Retina (tissue), 1 donor: Measurements from ENCODE around the gene AGO1.
A peak's percentile ranks its signal among the peaks of the same experiment; 100 is the strongest.
"Not testable (repeated sequence)": the region's sequence is repeated elsewhere in the genome, so short reads cannot be mapped to it uniquely, and the experiment has no call there.

Source experiments
- DNase-seq: peaks from one replicate; pipeline ENCODE4 v3.0.0-alpha.2; 2016

Gene AGO1

DNA sequence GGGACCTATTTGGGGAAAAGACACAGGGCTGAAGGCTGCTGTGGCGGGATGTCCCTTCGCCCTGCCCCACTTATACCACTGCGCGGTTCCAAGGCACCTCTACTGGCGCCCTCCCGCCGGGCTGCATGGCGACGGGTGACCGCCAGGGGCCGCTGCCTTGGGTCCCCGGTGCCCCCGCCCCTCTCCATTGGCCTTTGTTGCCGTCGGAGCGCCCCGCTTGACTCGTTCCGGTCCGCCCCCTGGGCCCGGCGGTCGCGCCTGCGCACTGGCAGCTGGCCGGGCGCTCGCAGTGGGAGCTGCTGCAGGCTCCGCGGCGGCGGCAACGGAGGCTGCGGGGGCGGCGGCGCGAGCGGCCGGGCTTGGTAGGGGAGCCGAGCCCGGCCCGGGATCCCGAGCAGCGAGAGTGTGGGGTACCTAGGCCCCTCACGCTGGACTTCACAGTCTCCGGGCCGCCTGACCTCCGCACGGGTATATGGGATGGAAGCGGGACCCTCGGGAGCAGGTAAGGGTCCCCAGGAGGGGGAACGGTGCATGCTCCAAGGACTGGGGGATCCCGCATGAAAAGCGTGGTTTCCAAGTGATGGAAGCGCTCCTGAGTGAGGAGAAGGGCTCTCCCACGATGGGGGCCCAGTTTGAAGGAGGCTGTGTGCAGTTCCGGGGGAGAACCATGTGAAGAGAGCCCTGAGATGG lies at the start of gene AGO1:
AGO1 (plus strand) TSS at position 265 of the 690 bp plus-strand sequence; CDS start at position 478, 213 bp downstream.
- peak; percentile 94 for DNase-seq

DNA sequence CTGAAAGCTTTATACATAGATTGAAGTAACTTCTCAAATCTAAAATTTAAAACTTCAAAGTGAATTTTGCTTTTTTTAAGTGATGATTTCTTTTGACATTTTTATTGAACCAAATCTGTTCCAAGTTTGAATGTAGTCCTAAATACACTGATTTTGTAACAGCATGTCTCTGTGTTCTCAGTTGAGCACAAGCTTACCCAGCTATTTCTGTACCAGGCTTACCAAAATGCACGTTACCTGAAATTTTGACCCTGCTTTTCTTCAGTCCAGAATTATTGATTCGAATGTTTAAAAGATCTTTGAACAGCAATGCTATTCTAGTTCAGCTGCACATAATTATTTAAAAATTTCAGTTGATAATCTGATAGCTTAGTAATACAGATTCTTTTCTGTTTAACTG lies 49.6 kb upstream of the AGO1 start:
- no peak for DNase-seq

DNA sequence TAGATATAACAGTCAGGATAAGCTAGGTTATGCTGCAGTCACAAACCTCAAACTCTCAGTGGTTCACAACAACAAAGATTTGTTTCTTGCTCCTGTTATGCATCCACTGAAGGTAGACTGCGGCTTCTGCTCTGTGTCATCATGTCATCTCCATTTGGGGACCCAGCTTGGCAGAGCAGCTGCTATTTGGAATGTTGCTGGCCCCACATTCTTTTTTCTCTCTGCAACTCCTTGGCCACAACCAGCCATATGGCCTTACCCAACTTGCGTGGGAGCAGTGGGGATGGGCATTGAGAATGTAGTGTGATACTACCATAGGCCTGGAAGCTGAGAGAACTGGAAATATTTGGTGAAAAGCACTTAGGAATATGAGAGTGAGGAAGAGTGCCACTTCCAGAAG lies 48.8 kb upstream of the AGO1 start:
- DNase-seq = no peak

DNA sequence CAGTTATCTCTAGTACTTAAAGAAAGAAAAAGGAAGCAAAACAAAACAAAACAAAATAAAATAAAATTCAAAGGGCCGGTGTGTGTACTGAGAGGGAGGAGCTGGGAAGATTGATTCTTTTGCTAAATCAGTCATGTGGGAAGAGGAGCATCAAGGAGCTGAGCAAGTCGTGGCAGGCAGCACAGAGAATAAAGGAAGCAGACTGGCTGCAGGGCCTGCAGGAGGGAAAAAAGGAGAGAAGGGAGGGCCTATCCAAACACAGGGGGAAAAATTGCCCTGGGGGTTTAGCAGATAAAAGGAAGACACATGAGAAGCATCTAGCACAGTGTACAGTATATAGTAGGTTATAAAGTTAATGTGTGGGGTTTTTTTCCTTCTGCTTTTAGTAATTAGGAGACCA lies 47.6 kb upstream of the AGO1 start:
- DNase-seq = no peak

DNA sequence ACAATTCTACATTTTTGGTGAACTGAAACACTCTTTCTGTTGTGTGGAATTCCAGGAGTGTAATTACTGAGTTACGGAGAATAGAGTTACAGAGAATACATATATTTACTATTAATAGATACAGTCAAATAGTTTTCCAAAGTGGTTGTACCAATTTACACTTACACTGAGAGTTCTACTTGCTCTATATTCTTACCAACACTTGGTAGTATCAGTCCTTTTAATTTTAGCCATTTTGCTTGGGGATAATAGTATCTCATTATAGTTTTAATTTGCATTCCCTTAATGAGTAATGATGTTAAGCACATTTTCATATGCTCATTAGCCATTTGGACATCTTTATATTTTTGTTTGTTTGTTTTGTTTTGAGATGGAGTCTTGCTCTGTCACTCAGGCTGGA lies 46.3 kb upstream of the AGO1 start:
- no peak for DNase-seq

DNA sequence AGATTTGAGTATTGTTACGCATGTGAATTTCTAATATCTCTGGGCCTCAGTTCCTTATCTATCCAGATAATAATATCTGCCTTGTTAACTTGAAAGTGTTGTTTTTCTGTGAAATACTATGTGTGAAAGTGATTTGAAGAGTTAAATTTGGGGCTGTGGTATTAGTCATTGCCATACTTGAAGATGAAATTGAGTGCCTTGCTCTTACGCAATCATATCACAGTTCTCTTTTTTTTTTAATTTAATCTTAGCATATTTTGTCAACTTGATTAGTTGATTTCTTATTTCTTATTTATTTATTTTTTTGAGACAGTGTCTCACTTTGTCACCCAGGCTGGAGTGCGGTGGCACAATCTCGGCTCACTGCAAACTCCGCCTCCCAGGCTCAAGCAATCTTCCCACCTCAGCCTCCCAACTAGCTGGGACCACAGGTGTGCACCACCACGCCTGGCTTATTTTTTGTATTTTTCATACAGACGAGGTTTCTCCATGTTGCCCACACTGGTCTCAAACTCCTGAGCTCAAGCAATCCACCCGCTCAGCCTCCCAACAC lies 44.2 kb upstream of the AGO1 start:
- no peak for DNase-seq

DNA sequence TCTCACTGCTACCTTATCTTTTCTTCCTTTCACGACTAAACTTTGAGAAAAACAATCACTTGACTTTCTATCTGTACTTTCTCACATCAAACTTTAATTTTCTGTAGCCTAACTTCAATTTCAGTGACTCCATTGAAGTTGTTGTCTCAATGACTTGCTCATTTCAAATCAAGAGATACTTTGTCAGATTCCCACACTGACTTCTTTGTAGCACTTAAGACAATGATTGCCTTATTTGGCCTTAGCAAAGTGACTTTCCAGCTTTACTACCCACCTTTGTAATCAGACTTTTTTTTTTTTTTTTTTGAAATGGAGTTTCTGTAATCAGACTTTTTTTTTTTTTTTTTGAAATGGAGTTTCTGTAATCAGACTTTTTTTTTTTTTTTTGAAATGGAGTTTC lies 38.2 kb upstream of the AGO1 start:
- no peak for DNase-seq

DNA sequence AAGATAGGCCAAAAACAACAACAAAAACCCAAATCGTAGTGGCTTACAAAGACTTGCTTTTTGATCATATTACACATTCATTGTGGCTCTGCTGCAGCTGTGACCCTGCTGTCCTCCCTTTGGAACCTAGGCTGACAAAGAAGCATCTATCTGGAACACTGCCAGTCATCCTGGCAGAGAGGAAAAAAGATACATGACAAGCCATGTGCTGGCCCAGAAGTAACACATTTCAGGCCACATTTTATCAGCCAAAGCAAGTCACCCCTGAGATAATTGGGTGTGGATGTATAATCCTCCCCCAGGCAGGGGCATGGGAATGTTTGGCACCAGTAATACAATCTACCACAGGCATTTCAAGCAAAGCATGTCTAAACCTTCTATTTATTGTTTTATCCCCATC lies 37.2 kb upstream of the AGO1 start:
- DNase-seq = no peak

DNA sequence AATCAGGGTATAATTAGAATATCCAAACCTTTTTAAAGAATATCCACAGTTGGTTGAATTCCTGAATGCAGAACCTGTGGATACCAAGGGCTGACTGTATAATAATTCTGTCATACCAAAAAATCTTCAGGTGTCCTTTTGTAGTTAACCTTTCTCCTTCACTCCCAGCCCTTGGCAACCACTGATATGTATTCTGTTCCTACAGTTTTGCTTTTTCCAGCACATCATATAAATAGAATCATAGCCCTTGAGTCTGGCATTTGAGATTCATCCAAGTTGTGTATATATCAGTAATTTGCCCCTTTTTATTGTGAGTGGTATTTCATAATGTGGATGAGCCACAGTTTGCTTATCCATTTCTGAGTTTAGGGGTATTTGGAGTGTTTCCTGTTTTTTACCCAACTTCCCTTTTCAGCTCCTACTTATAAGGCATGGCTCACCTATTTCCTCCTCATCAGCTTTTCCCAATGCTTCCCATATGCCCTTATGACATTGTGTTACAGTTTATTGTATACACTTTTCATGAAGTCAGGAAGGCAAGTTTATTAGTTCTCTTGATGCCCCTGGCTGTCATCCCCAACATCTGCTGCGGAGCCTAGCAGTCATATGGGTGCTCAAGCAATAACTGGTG lies 35.0 kb upstream of the AGO1 start:
- DNase-seq = no peak

DNA sequence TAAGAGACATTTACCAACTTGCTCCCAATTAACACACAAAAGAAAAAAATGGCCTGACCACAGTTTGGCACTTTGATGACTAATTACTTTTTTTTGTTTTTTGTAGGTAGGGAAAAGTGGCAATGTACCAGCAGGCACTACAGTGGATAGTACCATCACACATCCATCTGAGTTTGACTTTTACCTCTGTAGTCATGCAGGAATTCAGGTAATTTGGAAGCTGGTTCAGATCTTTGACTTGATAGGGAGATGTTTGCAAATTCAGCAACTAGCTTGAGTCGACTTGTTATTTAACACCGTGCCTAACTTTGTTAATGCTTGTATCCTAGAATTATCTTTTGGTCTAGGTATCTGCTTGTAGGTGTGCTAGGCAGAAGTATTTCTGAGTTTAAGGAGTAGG lies 33.0 kb upstream of the AGO1 start:
- DNase-seq = no peak

DNA sequence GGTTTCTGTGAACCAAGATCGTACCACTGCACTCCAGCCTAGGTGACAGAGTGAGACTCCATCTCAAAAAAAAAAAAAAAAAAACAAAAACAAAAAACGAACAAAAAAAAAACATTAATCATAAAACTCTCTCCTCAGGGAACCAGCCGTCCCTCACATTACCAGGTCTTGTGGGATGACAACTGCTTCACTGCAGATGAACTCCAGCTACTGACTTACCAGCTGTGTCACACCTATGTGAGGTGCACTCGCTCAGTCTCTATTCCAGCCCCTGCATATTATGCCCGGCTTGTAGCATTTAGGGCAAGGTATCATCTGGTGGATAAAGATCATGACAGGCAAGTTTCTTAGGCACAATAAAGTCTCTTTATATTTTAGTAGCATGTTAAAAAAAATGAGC lies 32.3 kb upstream of the AGO1 start:
- no peak for DNase-seq

DNA sequence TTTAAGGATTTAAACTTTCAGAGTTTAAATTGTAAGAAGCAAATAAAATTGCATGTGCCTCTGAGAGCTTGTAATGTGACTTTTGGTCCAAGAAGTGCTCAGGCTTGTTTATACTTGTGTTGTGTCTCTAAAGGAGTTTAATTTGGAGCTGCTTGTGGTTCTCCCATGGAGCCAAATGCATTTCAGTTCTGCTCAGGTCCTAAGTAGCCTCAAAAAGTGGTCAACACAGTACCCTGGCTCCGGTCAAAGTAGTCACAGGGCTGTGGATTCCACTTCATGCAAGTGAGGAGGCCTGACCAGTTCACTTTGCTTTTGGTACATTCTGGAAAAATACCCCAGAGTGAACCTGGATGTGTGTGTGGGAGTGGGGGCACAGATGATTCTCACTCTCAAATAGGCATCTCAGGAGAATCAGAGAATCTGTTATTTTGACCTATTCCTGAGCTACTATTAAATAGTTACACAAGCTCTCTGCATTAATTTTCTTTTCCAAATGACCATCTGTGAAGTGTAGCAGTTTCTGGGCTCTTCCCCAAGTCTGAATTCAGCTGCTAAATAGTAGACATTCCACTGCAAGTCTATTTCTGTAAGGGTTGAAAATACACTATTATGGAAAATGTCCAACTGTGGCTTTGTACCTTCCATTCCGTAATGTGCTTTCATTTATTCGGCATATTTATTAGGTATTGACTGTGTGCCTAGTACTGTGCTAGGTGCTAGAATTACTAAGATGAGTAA lies 31.7 kb upstream of the AGO1 start:
- DNase-seq = no peak

DNA sequence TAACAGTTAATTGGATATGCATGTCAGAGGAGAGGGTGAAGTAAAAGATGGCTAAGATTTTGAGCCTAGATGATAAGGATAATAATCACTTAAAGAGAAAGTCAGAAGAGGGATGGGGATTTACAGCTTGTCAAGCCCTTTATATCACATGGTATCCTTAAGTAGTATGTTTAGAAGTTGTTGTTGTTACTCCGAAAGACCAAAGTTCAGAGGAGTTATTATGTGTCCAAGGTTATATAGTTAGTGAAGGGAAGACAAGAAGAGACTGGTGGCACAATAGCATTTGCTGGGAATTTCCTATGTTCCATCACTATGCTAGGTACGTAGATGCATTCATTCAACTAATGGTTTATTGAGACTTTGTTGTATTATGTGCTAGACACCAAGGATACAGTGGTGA lies 30.8 kb upstream of the AGO1 start:
- no peak for DNase-seq

DNA sequence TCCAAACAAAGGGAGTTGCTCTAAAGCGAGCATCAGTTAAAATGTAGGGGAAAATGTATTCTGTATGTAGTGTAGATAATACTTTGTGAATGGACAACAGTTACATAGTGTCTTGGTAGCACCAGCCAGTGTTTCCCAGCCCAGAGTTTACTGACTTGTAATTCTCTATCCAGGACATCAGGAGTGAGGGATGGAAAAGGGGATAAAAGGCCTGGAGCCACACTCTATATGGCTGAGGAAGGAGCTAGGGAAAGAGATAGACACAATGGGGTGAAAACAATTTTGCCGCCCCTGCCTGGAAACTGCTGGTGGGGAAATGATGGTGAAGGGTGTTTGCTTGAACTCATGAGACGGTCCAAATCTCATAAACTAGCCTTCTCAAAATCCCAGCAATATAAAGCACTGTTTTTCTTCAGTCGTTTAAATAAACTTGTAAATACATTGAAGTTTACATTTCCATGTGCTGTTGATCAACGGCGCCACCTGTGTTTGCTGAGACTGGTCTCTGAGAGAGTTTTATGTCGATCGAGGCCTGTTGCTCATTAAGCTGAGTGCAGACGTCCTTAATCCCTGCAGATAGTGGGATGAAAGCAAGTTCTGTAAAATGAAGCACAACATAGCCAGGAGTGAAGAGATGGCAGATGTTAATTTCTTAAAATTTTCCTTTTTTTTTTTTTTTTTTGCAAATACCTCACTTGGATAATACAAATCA lies 27.9 kb upstream of the AGO1 start:
- peak; percentile 25 for DNase-seq

DNA sequence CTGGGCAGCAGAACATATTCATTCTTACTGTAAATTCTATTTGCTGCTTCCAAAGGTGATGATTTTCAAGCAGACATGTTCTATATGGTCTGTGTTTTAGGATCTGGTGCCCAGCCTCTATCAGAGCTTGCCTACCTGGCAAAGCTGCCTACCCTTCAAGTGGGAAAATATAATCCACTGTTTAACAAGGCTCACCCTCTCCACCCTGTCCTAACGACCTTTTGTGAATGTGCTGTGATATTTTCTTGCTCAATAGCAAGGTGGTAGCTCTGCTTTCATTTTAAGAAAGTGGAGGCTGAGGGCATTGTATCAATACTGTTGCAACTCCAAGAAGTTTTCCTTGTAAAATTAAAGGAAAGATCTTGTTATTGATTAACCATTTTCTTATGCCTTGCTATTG lies 26.0 kb upstream of the AGO1 start:
- DNase-seq = no peak

DNA sequence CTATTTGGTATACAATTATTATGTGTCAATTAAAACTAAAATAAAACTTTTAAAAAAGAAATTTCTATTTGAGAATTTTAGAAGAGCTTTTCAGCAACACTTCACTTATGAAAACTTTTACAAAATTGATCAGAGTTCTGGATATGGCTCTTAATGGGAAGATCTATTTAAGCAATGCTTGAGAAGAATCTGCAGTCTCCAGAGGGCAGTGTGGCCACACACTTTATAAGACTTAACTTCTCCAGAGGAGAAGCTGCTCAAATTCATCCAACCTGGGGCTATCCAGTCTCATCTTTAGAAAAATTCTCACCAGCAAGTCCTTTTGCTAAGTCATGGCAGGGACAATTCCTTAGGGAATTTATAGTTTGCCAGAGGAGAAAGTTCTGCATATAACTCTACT lies 25.2 kb upstream of the AGO1 start:
- no peak for DNase-seq

DNA sequence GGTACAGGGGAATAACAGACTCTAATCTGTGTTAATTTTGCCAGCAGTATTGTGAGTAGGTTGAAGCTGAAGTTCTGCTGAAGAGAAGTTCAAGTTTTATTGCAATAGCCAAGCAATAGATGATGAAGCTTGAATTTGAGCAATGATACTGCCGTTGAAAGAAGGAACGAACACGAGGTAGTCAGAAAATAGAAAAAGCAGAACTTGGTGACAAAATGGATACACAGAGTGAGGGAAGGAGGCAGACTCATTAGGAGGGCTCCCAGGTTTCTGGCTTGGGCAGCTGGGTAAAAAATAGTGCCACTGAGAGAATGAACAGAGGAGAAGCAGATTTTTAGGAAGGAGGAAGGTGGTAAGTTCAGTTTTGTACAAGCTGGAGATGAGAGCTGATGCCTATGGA lies 22.3 kb upstream of the AGO1 start:
- no peak for DNase-seq

DNA sequence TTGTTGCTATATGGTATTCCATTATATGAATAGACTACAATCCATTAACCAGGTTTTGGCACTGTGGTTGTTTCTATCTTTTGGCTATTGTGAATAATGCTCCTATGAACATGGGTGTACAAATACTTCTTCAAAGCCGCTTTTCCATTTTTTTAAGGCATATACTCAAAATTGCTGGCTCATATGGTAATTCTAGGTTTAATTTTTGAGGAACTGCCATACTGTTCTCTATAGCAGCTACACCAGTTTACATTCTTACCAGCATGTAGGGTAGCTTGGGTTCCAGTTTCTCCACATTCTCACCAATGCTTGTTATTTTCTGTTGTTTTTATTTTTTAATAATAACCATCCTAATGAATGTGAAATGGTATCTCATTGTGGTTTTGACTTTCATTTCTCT lies 19.9 kb upstream of the AGO1 start:
- DNase-seq = no peak

DNA sequence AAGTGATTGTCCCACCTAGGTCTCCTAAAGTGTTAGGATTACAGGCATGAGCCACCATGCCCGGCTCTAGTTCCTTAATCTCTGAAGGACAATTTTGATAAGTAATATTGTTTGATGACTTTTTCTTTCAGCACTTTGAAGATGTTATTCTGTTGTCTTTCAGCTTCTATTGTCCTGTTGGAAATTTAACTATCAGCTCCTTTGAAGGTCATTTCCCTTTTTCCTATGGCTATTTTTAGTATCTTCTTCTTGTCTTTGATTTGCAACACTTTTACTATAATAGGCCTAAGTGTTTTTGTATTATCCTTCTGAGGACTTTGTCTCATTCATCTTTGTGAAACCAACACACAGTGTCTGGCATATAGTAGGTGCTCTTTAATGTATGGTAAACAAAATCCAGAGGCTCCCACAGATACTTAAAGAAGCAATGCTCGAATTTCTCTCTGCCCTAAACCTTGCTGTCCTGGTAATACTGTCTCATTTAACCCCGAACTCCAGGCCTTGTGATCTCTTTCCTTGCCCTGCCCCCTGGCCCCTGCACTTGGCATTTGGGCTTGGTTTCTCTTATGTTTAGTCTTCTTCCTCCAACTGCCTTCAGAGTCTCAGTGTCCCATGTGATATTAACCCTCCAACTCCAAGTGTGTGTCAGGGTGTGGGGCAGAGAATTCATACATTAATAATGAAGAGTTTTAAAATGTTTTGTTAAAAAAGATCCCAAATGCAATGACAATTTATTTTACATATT lies 19.0 kb upstream of the AGO1 start:
- DNase-seq = no peak

DNA sequence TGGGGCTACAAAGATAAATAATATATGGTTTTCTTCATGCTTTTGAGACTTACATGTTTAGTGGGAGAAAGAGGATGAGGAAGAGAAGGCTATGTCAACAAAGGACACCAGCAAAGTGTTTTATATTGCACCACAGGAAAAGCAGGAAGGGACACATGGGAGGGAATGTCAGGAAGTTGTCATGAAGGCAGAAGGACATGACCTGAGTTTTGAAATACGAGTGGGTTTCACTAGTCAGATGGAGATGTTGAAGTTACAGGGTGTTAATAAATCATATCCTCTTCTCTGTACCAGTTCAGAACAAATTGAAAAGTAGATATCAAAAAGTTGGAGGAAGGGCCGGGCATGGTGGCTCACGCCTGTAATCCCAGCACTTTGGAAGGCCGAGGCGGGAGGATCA lies 18.2 kb upstream of the AGO1 start:
- DNase-seq = no peak

DNA sequence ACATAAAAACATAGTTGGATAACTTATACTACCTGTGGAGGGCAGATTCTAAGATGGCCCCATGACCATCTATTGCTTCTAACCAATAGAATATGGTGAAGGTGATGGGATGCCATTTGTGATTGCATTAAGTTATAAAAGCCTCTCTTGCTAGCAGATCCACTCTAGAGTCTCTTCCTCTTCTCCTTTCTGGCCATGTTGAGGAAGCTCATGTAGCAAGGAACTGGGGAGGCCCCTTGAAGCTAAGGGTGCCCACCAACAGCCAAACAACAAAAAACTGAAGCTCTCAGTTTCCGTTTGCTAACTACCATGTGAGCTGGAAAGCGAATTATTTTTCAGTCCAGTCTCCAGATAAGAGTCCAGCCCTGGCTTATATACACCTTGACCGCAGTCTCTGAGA lies 16.0 kb upstream of the AGO1 start:
- no peak for DNase-seq

DNA sequence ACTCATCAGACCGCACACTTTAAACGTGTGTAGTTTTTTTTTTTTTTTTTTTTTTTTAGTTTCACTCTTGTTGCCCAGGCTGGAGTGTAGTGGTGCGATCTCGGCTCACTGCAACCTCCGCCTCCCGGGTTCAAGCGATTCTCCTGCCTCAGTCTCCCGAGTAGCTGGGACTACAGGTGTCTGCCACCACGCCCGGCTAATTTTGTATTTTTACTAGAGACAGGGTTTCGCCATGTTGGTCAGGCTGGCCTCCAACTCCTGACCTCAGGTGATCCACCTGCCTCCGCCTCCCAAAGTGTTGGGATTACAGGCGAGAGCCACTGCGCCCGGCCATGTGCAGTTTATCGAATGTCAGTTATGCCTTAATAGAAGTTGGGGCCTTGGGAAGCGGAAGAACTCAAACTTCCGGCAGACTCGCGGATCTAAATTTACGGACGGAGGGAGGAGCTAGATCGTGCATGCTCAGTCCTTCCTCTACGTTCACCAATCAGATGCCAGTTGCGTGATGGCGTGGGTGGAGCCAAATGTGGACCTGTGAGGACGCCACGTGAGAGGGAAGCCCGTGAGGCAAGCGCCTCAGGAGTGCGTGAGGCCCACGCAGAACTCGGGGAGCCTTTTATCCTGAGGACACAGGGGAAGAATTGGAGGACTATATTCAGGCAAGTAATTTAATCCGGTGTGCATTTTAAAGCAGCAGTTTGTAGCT lies 13.6 kb upstream of the AGO1 start:
- DNase-seq = not testable (repeated sequence)
